T-helper 17 cell (primary cell): ENCODE measurements around the gene GLRA3. TPM values are rescaled to one million over a fixed set of nuclear protein-coding genes. Genes with fewer than 3 reads are reported as not detected.
A peak's percentile ranks its signal among the peaks of the same experiment; 100 is the strongest.

Source experiments
- ATAC-seq: fragments of 150-1000 bp; cut with Tn5 transposase; 2 replicates; pipeline ENCODE4 v1.10.0; 2021; ENCODE audit warnings: mild to moderate bottlenecking, moderate library complexity
- DNase-seq, 3 donors: peaks; one replicate each; pipeline versions ENCODE4 v3.0.0 to v3.0.0-alpha.2; 2020 to 2021
- H3K9me3 ChIP-seq: one replicate; pipeline ENCODE4 v1.7.0; 2013; ENCODE audit warnings: low read length, mild to moderate bottlenecking; ENCODE audit not compliant: control insufficient read depth, poor library complexity, severe bottlenecking
- H3K27ac Mint-ChIP-seq: one replicate; pipeline ENCODE4 v1.8.0; 2022; ENCODE audit warnings: mild to moderate bottlenecking, moderate library complexity, mixed read lengths
- H3K27me3 Mint-ChIP-seq: one replicate; pipeline ENCODE4 v1.8.0; 2022; ENCODE audit warnings: mixed read lengths
- H3K36me3 Mint-ChIP-seq: one replicate; pipeline ENCODE4 v1.8.0; 2022; ENCODE audit warnings: low read depth, mixed read lengths
- H3K4me1 Mint-ChIP-seq: one replicate; pipeline ENCODE4 v1.8.0; 2022; ENCODE audit warnings: mild to moderate bottlenecking, mixed read lengths
- H3K4me3 Mint-ChIP-seq: one replicate; pipeline ENCODE4 v1.8.0; 2022; ENCODE audit warnings: mild to moderate bottlenecking, moderate library complexity, mixed read lengths
- total RNA-seq, 4 donors: library from RNA in 2 of 4; stranded (reverse) in 2 of 4; gene quantifications; one replicate each; pipeline ENCODE4 v1.2.3 and lab custom pipeline; 2022 to 2026

The GLRA3 gene
- total RNA-seq, 2 donors from 2014 or later = not detected

- ATAC-seq = no peak
- no peaks in the 10 kb centered on the region for H3K36me3 Mint-ChIP-seq
- no peak overlapping the region for H3K27ac Mint-ChIP-seq
- H3K4me1 Mint-ChIP-seq = peaks cover 5% of the 10 kb centered on the region
- no peak for DNase-seq
- no peaks in the 10 kb centered on the region for H3K27me3 Mint-ChIP-seq
- no peak overlapping the region for H3K4me3 Mint-ChIP-seq
- H3K9me3 ChIP-seq = no peaks in the 10 kb centered on the region
Observed at GRCh38 chr4:174616661-174617060, 212.4 kb downstream of the GLRA3 start.

GRCh38 chr4:174613979-174614378 lies 215.1 kb downstream of the GLRA3 start:
- Mint-ChIP-seq H3K27ac (no peak overlapping the region), H3K4me3 (no peak overlapping the region), H3K36me3 (no peaks in the 10 kb centered on the region), H3K4me1 (peaks cover 5% of the 10 kb centered on the region), H3K27me3 (no peaks in the 10 kb centered on the region)
- H3K9me3 ChIP-seq = no peaks in the 10 kb centered on the region
- ATAC-seq (no peak), DNase-seq (no peak)

- Mint-ChIP-seq H3K27ac (no peak overlapping the region), H3K27me3 (no peaks in the 10 kb centered on the region), H3K4me1 (peaks cover 5% of the 10 kb centered on the region), H3K4me3 (no peak overlapping the region), H3K36me3 (no peaks in the 10 kb centered on the region)
- no peaks in the 10 kb centered on the region for H3K9me3 ChIP-seq
- ATAC-seq (no peak), DNase-seq (no peak)
Observed at GRCh38 chr4:174611792-174612191, 217.3 kb downstream of the GLRA3 start.

GRCh38 chr4:174607792-174608191 lies 221.3 kb downstream of the GLRA3 start:
- ATAC-seq (no peak), DNase-seq (no peak)
- Mint-ChIP-seq H3K4me3 (no peak overlapping the region), H3K27ac (no peak overlapping the region), H3K27me3 (no peaks in the 10 kb centered on the region), H3K36me3 (no peaks in the 10 kb centered on the region), H3K4me1 (no peaks in the 10 kb centered on the region)
- H3K9me3 ChIP-seq = no peaks in the 10 kb centered on the region

GRCh38 chr4:174604198-174604597 lies 224.8 kb downstream of the GLRA3 start:
- ATAC-seq = peak; percentile 64
- H3K9me3 ChIP-seq = no peaks in the 10 kb centered on the region
- no peaks in the 10 kb centered on the region for H3K27me3 Mint-ChIP-seq
- peak overlapping the region; percentile 1 for H3K27ac Mint-ChIP-seq
- no peaks in the 10 kb centered on the region for H3K36me3 Mint-ChIP-seq
- DNase-seq = no peak
- no peak overlapping the region for H3K4me3 Mint-ChIP-seq
- H3K4me1 Mint-ChIP-seq = no peaks in the 10 kb centered on the region

- no peak for DNase-seq
- no peaks in the 10 kb centered on the region for H3K9me3 ChIP-seq
- no peak for ATAC-seq
- no peaks in the 10 kb centered on the region for H3K36me3 Mint-ChIP-seq
- no peaks in the 10 kb centered on the region for H3K27me3 Mint-ChIP-seq
- H3K4me1 Mint-ChIP-seq = peaks cover 5% of the 10 kb centered on the region
- H3K4me3 Mint-ChIP-seq = no peak overlapping the region
- H3K27ac Mint-ChIP-seq = no peak overlapping the region
Observed at GRCh38 chr4:174600391-174600790, 228.7 kb downstream of the GLRA3 start.

- no peaks in the 10 kb centered on the region for H3K27me3 Mint-ChIP-seq
- no peak for ATAC-seq
Observed at GRCh38 chr4:174598800-174599199, 230.2 kb downstream of the GLRA3 start.

GRCh38 chr4:174596513-174596912 lies 232.5 kb downstream of the GLRA3 start:
- ATAC-seq (no peak), DNase-seq (no peak)
- no peaks in the 10 kb centered on the region for H3K27me3 Mint-ChIP-seq
- no peaks in the 10 kb centered on the region for H3K36me3 Mint-ChIP-seq
- peaks cover 5% of the 10 kb centered on the region for H3K4me1 Mint-ChIP-seq
- H3K27ac Mint-ChIP-seq = no peak overlapping the region
- H3K4me3 Mint-ChIP-seq = no peak overlapping the region
- no peaks in the 10 kb centered on the region for H3K9me3 ChIP-seq

More at GRCh38 chr4:174598800-174599199, 230.2 kb downstream of the GLRA3 start:
- no peaks in the 10 kb centered on the region for H3K9me3 ChIP-seq
- Mint-ChIP-seq H3K4me1 (peaks cover 5% of the 10 kb centered on the region), H3K4me3 (no peak overlapping the region), H3K36me3 (no peaks in the 10 kb centered on the region), H3K27ac (no peak overlapping the region)
- DNase-seq = no peak

- no peaks in the 10 kb centered on the region for H3K9me3 ChIP-seq
- Mint-ChIP-seq H3K36me3 (no peaks in the 10 kb centered on the region), H3K4me3 (no peak overlapping the region), H3K27me3 (no peaks in the 10 kb centered on the region), H3K4me1 (peaks cover 9% of the 10 kb centered on the region), H3K27ac (no peak overlapping the region)
- DNase-seq (no peak), ATAC-seq (no peak)
Observed at GRCh38 chr4:174595141-174595929, 233.7 kb downstream of the GLRA3 start.

- no peak overlapping the region for H3K4me3 Mint-ChIP-seq
- peaks cover 9% of the 10 kb centered on the region for H3K4me1 Mint-ChIP-seq
- no peak for ATAC-seq
- no peak overlapping the region for H3K27ac Mint-ChIP-seq
- no peaks in the 10 kb centered on the region for H3K9me3 ChIP-seq
- no peaks in the 10 kb centered on the region for H3K36me3 Mint-ChIP-seq
- no peaks in the 10 kb centered on the region for H3K27me3 Mint-ChIP-seq
- no peak for DNase-seq
Observed at GRCh38 chr4:174593701-174594100, 235.3 kb downstream of the GLRA3 start.

- no peaks in the 10 kb centered on the region for H3K36me3 Mint-ChIP-seq
- no peak for ATAC-seq
- H3K27ac Mint-ChIP-seq = no peak overlapping the region
- no peaks in the 10 kb centered on the region for H3K27me3 Mint-ChIP-seq
- peaks cover 9% of the 10 kb centered on the region for H3K4me1 Mint-ChIP-seq
- DNase-seq = no peak
- H3K4me3 Mint-ChIP-seq = no peak overlapping the region
- H3K9me3 ChIP-seq = no peaks in the 10 kb centered on the region
Observed at GRCh38 chr4:174592985-174593335, 236.1 kb downstream of the GLRA3 start.

- DNase-seq = no peak
- Mint-ChIP-seq H3K27me3 (no peaks in the 10 kb centered on the region), H3K4me1 (peaks cover 9% of the 10 kb centered on the region), H3K36me3 (no peaks in the 10 kb centered on the region), H3K27ac (no peak overlapping the region), H3K4me3 (no peak overlapping the region)
- ATAC-seq = no peak
- H3K9me3 ChIP-seq = no peaks in the 10 kb centered on the region
Observed at GRCh38 chr4:174592256-174592984, 236.6 kb downstream of the GLRA3 start.

- Mint-ChIP-seq H3K4me1 (peaks cover 6% of the 10 kb centered on the region), H3K36me3 (no peaks in the 10 kb centered on the region), H3K4me3 (peak overlapping the region; percentile 66), H3K27me3 (no peaks in the 10 kb centered on the region), H3K27ac (peak overlapping the region; percentile 41)
- no peaks in the 10 kb centered on the region for H3K9me3 ChIP-seq
- DNase-seq = no peak
- peak; percentile 94 for ATAC-seq
Observed at GRCh38 chr4:174591243-174592021, 237.6 kb downstream of the GLRA3 start.
